Measurements from ENCODE around the gene UBAC1.

DNA sequence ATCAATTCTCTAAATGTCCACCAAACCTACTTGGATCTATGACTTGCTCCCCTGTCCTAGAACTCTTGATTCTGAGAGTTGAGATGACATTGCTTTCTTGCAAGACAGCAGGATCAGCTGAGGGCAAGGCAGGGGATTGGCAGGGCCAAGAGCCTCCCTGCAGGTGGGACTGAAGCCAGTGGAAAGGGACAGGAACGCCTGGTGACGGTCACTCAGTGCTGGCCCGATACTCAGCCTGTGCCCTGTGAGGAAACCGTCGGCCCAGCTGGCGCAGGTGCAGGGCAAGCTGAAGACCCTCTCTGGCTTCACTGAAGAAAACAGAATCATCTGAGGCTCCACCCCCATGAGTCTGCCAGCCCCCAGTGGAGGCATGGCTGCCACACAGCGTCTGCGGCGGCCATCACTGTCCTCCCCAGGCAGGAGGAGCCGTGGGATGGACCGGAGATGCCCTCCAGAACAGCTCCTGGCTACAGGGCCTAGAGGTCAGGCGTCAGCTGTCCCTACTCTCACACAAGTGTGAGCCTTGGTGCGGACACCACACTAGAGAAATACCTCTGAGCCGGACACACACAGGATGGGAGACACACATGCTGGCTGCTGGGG, 14.7 kb downstream of the UBAC1 start:
- TF ChIP-seq POLR2A (IDR thresholded peaks at IDR 0.05): no peak
- TF ChIP-seq, protein P1, sequence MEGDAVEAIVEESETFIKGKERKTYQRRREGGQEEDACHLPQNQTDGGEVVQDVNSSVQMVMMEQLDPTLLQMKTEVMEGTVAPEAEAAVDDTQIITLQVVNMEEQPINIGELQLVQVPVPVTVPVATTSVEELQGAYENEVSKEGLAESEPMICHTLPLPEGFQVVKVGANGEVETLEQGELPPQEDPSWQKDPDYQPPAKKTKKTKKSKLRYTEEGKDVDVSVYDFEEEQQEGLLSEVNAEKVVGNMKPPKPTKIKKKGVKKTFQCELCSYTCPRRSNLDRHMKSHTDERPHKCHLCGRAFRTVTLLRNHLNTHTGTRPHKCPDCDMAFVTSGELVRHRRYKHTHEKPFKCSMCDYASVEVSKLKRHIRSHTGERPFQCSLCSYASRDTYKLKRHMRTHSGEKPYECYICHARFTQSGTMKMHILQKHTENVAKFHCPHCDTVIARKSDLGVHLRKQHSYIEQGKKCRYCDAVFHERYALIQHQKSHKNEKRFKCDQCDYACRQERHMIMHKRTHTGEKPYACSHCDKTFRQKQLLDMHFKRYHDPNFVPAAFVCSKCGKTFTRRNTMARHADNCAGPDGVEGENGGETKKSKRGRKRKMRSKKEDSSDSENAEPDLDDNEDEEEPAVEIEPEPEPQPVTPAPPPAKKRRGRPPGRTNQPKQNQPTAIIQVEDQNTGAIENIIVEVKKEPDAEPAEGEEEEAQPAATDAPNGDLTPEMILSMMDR (IDR thresholded peaks at IDR 0.05): no peak
- no peak for TF ChIP-seq POLR2AphosphoS5 (IDR thresholded peaks at IDR 0.05)
- TF ChIP-seq EP300 (IDR thresholded peaks at IDR 0.05): no peak
